GM18526 (cell line): Measurements from ENCODE around the gene HMGN2.

Experiments used
- POLR2A ChIP-seq: IDR thresholded peaks from 3 replicates; pipeline ENCODE4 v1.6.1; 2011; ENCODE audit not compliant: insufficient read length; ENCODE audit errors: extremely low read depth

HMGN2 gene

DNA sequence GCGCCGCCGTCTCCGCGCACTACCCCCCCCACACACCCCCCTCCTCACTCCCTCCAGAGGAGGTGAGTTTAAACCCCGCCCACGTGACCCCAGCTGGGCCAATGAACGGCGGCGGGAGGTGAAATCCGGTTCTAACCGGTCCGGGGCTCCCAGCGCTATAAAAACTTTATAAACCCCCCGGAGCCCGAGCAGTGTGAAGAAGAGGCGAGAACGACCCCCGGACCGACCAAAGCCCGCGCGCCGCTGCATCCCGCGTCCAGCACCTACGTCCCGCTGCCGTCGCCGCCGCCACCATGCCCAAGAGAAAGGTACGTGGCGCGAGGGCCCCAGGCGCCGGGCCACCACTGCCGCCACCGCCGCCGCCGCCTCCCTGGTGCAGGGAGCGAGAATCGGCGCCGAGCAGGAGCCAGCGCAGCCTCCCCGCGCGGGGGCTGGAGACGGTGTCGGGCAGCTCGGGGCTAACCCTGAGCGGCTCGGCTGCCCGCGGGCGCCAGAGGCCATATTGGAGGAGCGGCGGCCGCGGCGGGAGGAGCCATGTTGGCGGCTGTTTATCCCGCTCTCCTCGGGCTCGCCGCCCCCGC, at the start of gene HMGN2:
Gene HMGN2, plus strand, starts transcription at position 121 of the 581 bp plus-strand sequence. Its CDS starts 173 bp downstream, at position 294.
- TF ChIP-seq POLR2A = peak; percentile 87

- no peak for TF ChIP-seq POLR2A
Measured at GRCh38 chr1:26429721-26430120, 42.5 kb upstream of the HMGN2 start.

DNA sequence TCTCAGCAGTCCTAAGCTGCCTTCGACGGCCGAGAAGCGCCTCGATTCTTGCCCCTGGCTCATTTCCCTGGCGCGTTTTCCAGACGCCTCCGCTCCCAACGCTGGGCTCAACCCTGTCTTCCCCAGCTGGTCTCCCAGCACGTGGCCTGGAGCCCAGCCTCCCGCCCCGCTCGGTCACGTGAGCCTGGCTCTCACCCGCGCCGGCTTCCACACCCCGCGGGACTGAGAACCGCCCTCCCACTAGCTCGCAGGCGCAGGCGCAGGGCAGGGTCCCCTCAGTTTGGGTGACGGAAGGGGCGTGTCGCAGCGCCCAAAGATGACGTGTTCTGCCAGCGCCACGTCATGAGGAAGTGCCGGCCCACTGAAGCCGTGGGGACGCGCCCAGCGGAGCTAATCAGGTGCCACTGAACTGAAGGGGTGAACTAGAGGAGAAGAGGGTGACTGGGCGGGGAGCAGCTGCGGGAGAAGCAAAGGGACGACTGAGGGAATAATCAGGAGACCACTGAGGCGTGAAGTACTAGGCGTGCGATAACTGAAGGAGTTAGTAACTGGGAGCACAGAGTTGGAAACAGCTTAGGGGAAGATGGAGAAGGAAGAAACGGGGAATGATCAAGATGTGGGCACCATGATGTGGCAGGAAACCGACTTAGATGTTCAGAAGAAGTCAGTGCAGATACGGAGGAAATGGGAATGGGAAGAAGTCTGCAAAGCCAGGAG, 40.1 kb upstream of the HMGN2 start, which contains the start of gene DHDDS:
Gene DHDDS, plus strand, starts transcription at position 343 of the 717 bp plus-strand sequence. CDS start 625 bp downstream, outside the sequence.
- peak; percentile 92 for TF ChIP-seq POLR2A

GRCh38 chr1:26432793-26433192, 39.4 kb upstream of the HMGN2 start:
- no peak for TF ChIP-seq POLR2A

DNA sequence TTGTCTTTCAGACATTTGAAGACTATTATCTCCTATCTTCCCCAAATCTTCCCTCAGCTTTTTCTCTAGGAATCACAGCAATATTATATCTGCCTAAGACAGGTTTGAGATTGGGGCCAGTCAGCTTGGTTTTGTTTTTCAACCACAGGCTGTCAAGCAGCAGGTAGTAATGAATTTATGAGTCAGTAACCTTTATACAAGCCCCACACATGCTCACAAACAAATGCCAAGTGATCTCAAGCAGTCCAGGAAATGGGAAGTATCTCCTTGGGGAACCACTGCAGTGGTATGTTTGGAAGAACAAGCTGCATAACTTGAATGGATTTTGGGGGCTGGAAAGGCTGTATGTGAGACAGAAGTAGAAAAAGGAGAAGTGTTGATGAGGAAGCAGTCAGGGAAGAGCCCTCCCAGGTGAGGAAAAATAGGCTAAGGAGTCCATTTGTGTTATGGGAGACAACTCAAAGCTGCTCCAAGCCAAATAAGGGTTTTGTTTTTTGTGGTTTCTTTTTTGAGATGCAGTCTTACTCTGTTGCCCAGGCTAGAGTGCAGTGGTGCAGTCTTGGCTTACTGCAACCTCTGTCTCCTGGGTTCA, 38.0 kb upstream of the HMGN2 start:
- no peak for TF ChIP-seq POLR2A

GRCh38 chr1:26438041-26438440, 34.2 kb upstream of the HMGN2 start:
- no peak for TF ChIP-seq POLR2A

GRCh38 chr1:26440259-26440658, 32.0 kb upstream of the HMGN2 start:
- no peak for TF ChIP-seq POLR2A

DNA sequence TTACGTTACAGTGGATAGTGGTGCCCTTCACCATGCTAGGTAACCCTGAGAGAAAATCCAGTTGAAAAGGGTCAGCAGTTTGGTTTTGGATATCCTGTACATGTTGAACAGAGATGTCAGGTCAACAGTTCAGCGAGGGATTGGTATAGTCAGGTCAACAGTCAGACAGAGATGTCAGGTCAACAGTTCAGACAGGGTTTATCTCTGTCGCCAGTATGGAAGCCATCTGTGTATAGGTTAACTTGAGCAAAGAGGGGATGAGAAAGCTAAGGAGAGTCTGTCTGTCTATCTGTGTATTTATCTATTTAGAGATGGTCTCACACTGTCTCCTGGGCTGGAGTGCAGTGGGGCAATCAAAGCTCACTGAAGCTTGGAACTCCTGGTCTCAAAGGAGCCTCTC, 22.4 kb upstream of the HMGN2 start:
- no peak for TF ChIP-seq POLR2A

DNA sequence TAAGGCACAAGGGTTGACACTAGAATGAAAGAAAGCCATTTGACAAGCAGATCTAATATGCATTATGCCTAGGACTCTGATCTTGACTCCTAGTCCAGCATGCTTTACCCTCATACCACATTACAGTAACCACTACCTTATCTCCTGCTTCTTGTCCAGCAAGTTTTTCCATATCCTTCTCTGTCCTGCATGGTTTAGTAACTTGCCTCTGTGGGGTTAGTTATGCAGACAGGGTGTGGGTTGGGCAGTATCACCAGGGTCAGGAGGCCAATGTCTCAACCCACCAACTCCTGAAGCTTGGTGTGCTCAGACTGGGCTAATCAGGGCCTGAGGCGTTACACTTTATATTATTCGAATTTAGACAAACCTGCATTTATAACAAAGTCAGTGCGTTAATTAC, 21.3 kb upstream of the HMGN2 start:
- TF ChIP-seq POLR2A = no peak

DNA sequence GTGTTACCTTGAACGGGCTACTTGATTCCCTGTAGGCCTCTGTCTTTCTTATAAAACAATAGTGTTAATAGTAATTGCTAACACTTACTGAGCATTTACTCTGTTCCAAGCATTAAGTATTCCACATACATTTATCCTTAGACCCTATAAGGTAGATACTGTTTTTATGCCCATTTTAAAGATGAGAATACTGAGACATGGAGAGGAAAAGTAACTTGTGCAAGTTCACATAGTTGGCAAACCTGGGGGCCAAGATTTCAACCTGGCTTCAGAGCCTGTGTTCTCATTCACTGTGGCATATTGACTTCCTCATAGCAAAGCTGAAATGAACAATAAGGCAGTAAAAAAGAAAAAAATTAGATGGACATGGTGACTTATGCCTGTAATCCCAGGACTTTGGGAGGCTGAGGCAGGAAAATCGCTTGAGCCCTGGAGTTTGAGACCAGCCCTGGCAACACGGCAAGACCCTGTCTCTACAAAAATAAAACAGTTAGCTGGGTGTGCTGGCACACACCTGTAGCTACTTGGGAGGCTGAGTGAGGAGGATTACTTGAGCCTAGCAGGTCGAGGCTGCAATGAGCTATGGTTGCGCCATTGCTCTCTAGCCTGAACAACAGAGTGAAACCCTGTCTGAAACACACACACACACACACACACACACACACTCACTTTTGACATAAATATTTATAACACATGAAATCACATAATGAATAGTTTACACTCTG, 19.6 kb upstream of the HMGN2 start:
- no peak for TF ChIP-seq POLR2A

DNA sequence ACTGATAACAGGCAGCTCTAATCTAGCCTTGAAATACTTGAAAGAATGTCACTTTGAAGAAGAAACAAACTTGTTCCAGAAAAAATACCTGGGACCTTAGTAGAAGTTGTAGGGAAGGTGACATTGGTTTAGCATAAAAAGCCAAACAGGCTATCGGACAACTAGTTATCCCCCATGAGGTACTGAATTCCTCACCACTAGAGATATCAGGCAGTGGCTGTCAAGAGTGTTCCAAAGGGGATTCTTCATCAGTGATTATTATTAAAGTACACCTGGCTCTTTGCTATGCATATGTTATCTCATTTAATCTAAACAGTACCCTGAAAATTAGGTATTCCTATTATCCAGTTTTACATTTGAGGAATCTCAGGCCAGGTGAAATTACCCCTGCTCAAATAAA, 13.1 kb upstream of the HMGN2 start:
- no peak for TF ChIP-seq POLR2A

DNA sequence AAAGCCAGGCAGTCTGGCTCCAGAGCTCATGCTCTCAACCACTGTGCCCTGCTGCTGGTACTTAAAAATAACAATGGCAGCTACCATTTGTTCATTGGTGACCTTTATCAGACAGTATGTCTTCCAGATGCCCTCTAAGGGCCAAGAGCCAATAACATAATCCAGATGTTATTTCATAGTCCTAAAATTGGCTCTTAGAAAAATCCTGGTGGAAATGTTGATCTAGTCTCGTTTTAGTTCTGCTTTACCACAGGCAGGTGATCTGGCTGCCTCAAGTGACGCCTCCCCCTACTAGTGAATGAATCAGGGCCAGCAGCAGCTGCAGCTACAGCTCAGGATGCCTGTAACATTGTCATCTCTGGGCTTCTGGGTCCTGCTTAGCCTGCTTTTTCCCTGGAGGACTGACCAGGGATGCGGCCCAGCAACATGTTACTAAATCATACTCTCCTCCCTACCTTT, 12.6 kb upstream of the HMGN2 start:
- TF ChIP-seq POLR2A = no peak

GRCh38 chr1:26468911-26469310, 3.3 kb upstream of the HMGN2 start:
- TF ChIP-seq POLR2A = no peak

DNA sequence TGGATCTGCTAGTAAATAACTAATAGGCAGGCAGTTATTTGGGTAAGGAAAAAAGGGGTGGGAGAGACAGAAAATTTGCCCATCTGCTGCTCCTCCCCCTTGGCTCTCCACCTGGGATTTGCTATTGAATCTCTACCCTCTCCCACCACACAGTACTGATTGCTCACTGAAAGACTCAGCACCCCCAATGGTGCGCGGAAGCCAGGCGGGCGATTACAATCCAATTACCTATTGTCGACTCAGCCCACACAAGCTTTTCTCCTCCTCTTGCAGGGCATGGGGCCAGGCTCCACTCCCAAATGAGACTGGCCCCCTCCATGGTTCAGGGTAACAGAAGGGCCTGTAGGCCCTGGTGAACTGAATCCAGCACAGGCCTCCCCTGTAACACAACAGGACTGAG, 2.7 kb upstream of the HMGN2 start:
- no peak for TF ChIP-seq POLR2A

DNA sequence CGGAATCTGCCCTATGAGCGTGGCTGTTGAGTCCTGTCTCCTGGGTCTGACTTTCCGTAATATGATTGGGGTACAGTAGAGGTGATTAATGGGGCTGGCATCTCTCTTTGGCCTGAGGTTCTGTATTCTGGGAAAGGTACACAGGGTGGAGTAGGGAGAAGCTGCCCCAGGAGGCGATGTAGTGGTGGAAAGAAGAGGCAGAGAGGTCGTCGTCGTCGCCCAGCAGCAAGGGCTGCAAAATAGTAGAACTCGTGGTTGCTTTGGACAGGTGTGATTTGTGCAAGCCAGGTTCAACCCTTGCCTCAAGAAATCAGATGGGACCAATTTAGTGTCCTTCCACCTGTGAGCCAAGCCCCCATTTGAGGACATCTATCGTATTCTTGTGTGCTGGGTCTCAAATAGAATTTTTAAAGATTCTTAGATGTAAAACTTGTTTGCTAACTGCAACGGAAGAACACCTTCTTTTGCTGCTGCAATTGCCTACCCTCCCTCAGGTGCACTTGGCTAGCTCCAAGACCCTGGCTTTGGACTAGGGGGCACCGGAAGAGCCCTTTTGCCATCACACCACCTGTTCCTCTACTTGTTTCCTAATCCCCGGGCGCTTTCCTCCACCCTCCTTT, 1.3 kb upstream of the HMGN2 start:
- TF ChIP-seq POLR2A = no peak

DNA sequence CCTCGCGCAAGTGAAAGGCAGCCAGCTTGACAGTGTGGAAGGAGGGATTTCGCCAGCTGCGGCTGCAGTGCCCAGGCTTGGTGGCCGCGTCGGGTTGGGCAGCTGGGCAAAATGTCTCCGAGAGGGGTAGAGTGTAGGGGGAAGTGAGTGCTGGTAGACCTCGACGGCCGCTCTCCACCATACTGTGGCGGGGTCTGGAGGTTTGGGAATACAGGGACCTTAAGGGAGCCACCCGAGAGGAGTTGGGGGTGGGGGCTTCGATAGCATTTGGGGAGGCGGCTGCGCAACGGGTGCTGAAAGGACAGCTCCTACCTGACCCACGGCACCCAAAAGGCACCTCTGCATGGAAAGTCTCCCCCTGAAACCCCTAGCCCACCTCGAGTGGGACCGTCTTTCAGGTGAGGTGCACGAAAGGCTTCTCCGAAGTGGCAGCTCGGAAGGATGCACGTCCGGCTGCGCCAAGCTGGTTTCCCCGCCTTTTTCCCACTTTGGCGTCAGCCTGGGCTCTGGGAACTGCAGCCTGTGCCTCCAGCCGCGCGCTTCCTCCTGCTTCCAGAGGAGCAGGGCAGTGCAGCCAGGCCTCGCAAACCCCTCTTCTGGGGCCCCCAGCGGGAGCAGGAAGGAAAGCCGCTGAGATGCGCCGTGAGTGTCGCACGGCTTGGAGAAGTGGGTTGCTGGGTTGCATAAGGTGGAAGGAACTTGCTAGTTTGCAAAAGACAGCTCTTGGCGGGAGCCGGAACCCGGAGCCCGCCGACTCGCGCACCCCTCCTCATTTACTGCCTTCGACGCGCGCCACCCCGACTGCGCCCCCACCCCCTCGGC, 531 bp upstream of the HMGN2 start:
- no peak for TF ChIP-seq POLR2A
